CD8-positive, alpha-beta memory T cell (primary cell): Measurements from ENCODE around the gene ACTMAP. TPM values are rescaled to one million over a fixed set of nuclear protein-coding genes. Genes with fewer than 3 reads are reported as not detected.
A peak's percentile ranks its signal among the peaks of the same experiment; 100 is the strongest.

Experiments used
- CTCF ChIA-PET: fragments of 350-600 bp; sonication (Branson Sonifier 250); formaldehyde crosslinking; loops from one replicate; lab custom pipeline; 2021; ENCODE audit warnings: antibody characterized with exemption; lab: Charles Lee
- POLR2A ChIA-PET: fragments of 350-600 bp; sonication (Branson Sonifier 250); formaldehyde crosslinking; loops from one replicate; lab custom pipeline; 2021; ENCODE audit warnings: antibody characterized with exemption; lab: Charles Lee
- DNase-seq, 5 donors: peaks; one replicate each; pipeline versions ENCODE4 v3.0.0 to v3.0.0-alpha.2; 2020 to 2022; ENCODE audit warnings: mixed read lengths in 1 of 5
- H3K27ac ChIP-seq: one replicate; pipeline ENCODE4 v1.7.0; 2013; ENCODE audit warnings: low read depth, mild to moderate bottlenecking, low read length, moderate library complexity
- H3K27me3 ChIP-seq: 2 replicates; pipeline ENCODE4 v1.7.0; 2013; ENCODE audit warnings: low read length, mild to moderate bottlenecking; ENCODE audit not compliant: insufficient read depth, poor library complexity, severe bottlenecking
- H3K36me3 ChIP-seq: 2 replicates; pipeline ENCODE4 v1.7.0; 2013; ENCODE audit warnings: mild to moderate bottlenecking, low read length, moderate library complexity; ENCODE audit not compliant: insufficient read depth
- H3K4me1 ChIP-seq: 2 replicates; pipeline ENCODE4 v1.7.0; 2013; ENCODE audit warnings: mild to moderate bottlenecking, low read length, moderate library complexity; ENCODE audit not compliant: insufficient read depth
- H3K4me3 ChIP-seq: 2 replicates; pipeline ENCODE4 v1.7.0; 2013; ENCODE audit warnings: mild to moderate bottlenecking, low read length
- H3K9me3 ChIP-seq: 2 replicates; pipeline ENCODE4 v1.7.0; 2013; ENCODE audit warnings: mild to moderate bottlenecking, low read length
- H3K27ac Mint-ChIP-seq, 8 donors: one replicate each; pipeline ENCODE4 v1.8.0; 2020 to 2021; ENCODE audit warnings: mixed read lengths in 8 of 8, mild to moderate bottlenecking in 6 of 8, inconsistent platforms in 3 of 8, moderate library complexity in 3 of 8
- H3K27me3 Mint-ChIP-seq, 2 donors: one replicate each; pipeline ENCODE4 v1.8.0; 2020 to 2021; ENCODE audit warnings: mixed read lengths in 2 of 2, mild to moderate bottlenecking in 1 of 2, moderate library complexity in 1 of 2
- H3K36me3 Mint-ChIP-seq, 3 donors: one replicate each; pipeline ENCODE4 v1.8.0; 2020 to 2021; ENCODE audit warnings: mixed read lengths in 3 of 3, inconsistent platforms in 1 of 3, mild to moderate bottlenecking in 1 of 3
- H3K4me1 Mint-ChIP-seq, 3 donors: one replicate each; pipeline ENCODE4 v1.8.0; 2020 to 2021; ENCODE audit warnings: mixed read lengths in 3 of 3, inconsistent platforms in 1 of 3, mild to moderate bottlenecking in 1 of 3
- H3K4me3 Mint-ChIP-seq, 7 donors: one replicate each; pipeline ENCODE4 v1.8.0; 2020 to 2021; ENCODE audit warnings: mixed read lengths in 7 of 7, mild to moderate bottlenecking in 6 of 7, moderate library complexity in 4 of 7, inconsistent platforms in 2 of 7
- H3K9me3 Mint-ChIP-seq, 5 donors: one replicate each; pipeline ENCODE4 v1.8.0; 2020 to 2022; ENCODE audit warnings: mixed read lengths in 5 of 5, mild to moderate bottlenecking in 3 of 5, moderate library complexity in 2 of 5, inconsistent platforms in 1 of 5
- polyA plus RNA-seq: library from polyadenylated mRNA; unstranded; fragments of 300-500 nt; fragmentation: Illumina TruSeq; gene quantifications from one replicate; pipeline ENCODE4 v1.2.3, GENCODE V29; 2021
- total RNA-seq, 2 experiments: library from RNA; stranded (reverse); gene quantifications; one replicate each; pipeline ENCODE4 v1.2.3, GENCODE V29; 2021

ACTMAP gene
- total and polyA plus RNA-seq, 3 experiments from 2014 or later = 2.9 to 10.6 (median 10.3) TPM

- ChIA-PET CTCF (no interaction called here), POLR2A (interaction anchor here (0.6 kb wide), 1 partner anchor 9 kb away, joined by 3 read pairs; no protein-coding TSS in a partner anchor)
- Mint-ChIP-seq H3K4me1 (peaks cover 35 to 46% (median 36%) of the 10 kb centered on the region in 3 donors), H3K36me3 (peaks cover 0 to 49% (median 5%) of the 10 kb centered on the region in 3 donors), H3K27ac (peak overlapping the region in 7 of 8 donors; percentile 5 to 78 (median 68)), H3K27me3 (peaks cover 0 to 1% of the 10 kb centered on the region in 2 donors), H3K4me3 (peak overlapping the region in 3 of 7 donors; percentile 28 to 58 (median 45)), H3K9me3 (no peaks in the 10 kb centered on the region)
- no peak for DNase-seq
- Histone ChIP-seq H3K36me3 (peaks cover 2% of the 10 kb centered on the region), H3K9me3 (no peaks in the 10 kb centered on the region), H3K4me1 (peaks cover 31% of the 10 kb centered on the region), H3K27me3 (no peaks in the 10 kb centered on the region), H3K27ac (no peak overlapping the region), H3K4me3 (no peak overlapping the region)
These were observed 30.3 kb upstream of the ACTMAP start for GRCh38 chr19:40780582-40780981.

GRCh38 chr19:40778706-40779284 lies 28.5 kb upstream of the ACTMAP start:
- POLR2A ChIA-PET = interaction anchor here (0.6 to 4.1 kb wide), 13 partner anchors 8 to 431 kb away, joined by 3 to 110 read pairs (median 5); partner anchors contain the start of genes ACTMAP, C19orf47, COQ8B and EGLN2
- no peaks in the 10 kb centered on the region for H3K9me3 Mint-ChIP-seq
- no peaks in the 10 kb centered on the region for H3K36me3 ChIP-seq
- H3K4me3 Mint-ChIP-seq = peak overlapping the region; percentile 88 to 98 (median 92)
- peak overlapping the region; percentile 98 for H3K4me3 ChIP-seq
- H3K27me3 ChIP-seq = no peaks in the 10 kb centered on the region
- H3K4me1 ChIP-seq = peaks cover 31% of the 10 kb centered on the region
- CTCF ChIA-PET = interaction anchor here (0.9 to 3.9 kb wide), 14 partner anchors 9 to 175 kb away, joined by 4 to 38 read pairs (median 8); partner anchors contain the start of genes ACTMAP, EGLN2 and SNRPA
- H3K27me3 Mint-ChIP-seq = peaks cover 0 to 1% of the 10 kb centered on the region in 2 donors
- no peak for DNase-seq
- peaks cover 35 to 46% (median 36%) of the 10 kb centered on the region in 3 donors for H3K4me1 Mint-ChIP-seq
- no peaks in the 10 kb centered on the region for H3K9me3 ChIP-seq
- peak overlapping the region; percentile 95 to 99 (median 98) for H3K27ac Mint-ChIP-seq
- peaks cover 0 to 40% (median 5%) of the 10 kb centered on the region in 3 donors for H3K36me3 Mint-ChIP-seq
- peak overlapping the region; percentile 95 for H3K27ac ChIP-seq

- CTCF ChIA-PET = interaction anchor here (0.9 to 3.9 kb wide), 15 partner anchors 10 to 174 kb away, joined by 4 to 38 read pairs (median 7); partner anchors contain the start of genes ACTMAP, EGLN2 and SNRPA
- Histone ChIP-seq H3K9me3 (no peaks in the 10 kb centered on the region), H3K27ac (peak within 1 kb of the TSS; percentile 95), H3K36me3 (no peaks in the 10 kb centered on the region), H3K27me3 (no peaks in the 10 kb centered on the region), H3K4me3 (peak within 1 kb of the TSS; percentile 98), H3K4me1 (peaks cover 31% of the 10 kb centered on the region)
- Mint-ChIP-seq H3K36me3 (peaks cover 0 to 36% (median 5%) of the 10 kb centered on the region in 3 donors), H3K4me1 (peaks cover 33 to 46% (median 36%) of the 10 kb centered on the region in 3 donors), H3K9me3 (no peaks in the 10 kb centered on the region), H3K4me3 (peak within 1 kb of the TSS; percentile 88 to 98 (median 92)), H3K27ac (peak within 1 kb of the TSS; percentile 95 to 99 (median 98)), H3K27me3 (peaks cover 0 to 1% of the 10 kb centered on the region in 2 donors)
- DNase-seq = peak; percentile 100
- POLR2A ChIA-PET = interaction anchor here (0.5 to 4.1 kb wide), 19 partner anchors 8 to 486 kb away, joined by 3 to 110 read pairs (median 5); partner anchors contain the start of genes ACTMAP, C19orf47, COQ8B and EGLN2
These were observed 27.8 kb upstream of the ACTMAP start, which contains the start of gene RAB4B for GRCh38 chr19:40777937-40778705. Gene RAB4B, plus strand, starts transcription at chr19:40778247. Its CDS starts 129 bp downstream, at chr19:40778376.

- Histone ChIP-seq H3K9me3 (no peaks in the 10 kb centered on the region), H3K27me3 (no peaks in the 10 kb centered on the region), H3K4me1 (peaks cover 31% of the 10 kb centered on the region), H3K4me3 (peak overlapping the region; percentile 98), H3K36me3 (no peaks in the 10 kb centered on the region), H3K27ac (peak overlapping the region; percentile 95)
- H3K9me3 Mint-ChIP-seq = no peaks in the 10 kb centered on the region
- H3K36me3 Mint-ChIP-seq = peaks cover 0 to 32% (median 5%) of the 10 kb centered on the region in 3 donors
- CTCF ChIA-PET = interaction anchor here (0.9 to 3.9 kb wide), 12 partner anchors 10 to 168 kb away, joined by 4 to 38 read pairs (median 9); partner anchors contain the start of genes ACTMAP, EGLN2 and SNRPA
- peaks cover 0 to 1% of the 10 kb centered on the region in 2 donors for H3K27me3 Mint-ChIP-seq
- H3K4me3 Mint-ChIP-seq = peak overlapping the region; percentile 88 to 98 (median 92)
- peaks cover 33 to 46% (median 36%) of the 10 kb centered on the region in 3 donors for H3K4me1 Mint-ChIP-seq
- DNase-seq = no peak
- peak overlapping the region; percentile 95 to 99 (median 98) for H3K27ac Mint-ChIP-seq
- POLR2A ChIA-PET = interaction anchor here (0.5 to 4.1 kb wide), 18 partner anchors 9 to 486 kb away, joined by 3 to 110 read pairs (median 4); partner anchors contain the start of genes ACTMAP, C19orf47, COQ8B and EGLN2
These were observed 27.3 kb upstream of the ACTMAP start for GRCh38 chr19:40777645-40777936.

- POLR2A ChIA-PET = interaction anchor here (0.6 to 4.1 kb wide), 14 partner anchors 9 to 487 kb away, joined by 3 to 110 read pairs (median 7); partner anchors contain the start of genes ACTMAP, COQ8B, EGLN2 and HNRNPUL1
- Histone ChIP-seq H3K36me3 (no peaks in the 10 kb centered on the region), H3K4me1 (peaks cover 31% of the 10 kb centered on the region), H3K27me3 (no peaks in the 10 kb centered on the region), H3K27ac (peak overlapping the region; percentile 95), H3K4me3 (peak overlapping the region; percentile 98), H3K9me3 (no peaks in the 10 kb centered on the region)
- no peaks in the 10 kb centered on the region for H3K9me3 Mint-ChIP-seq
- peak overlapping the region; percentile 95 to 99 (median 98) for H3K27ac Mint-ChIP-seq
- H3K4me1 Mint-ChIP-seq = peaks cover 31 to 45% (median 34%) of the 10 kb centered on the region in 3 donors
- H3K27me3 Mint-ChIP-seq = peaks cover 0 to 1% of the 10 kb centered on the region in 2 donors
- H3K36me3 Mint-ChIP-seq = peaks cover 0 to 28% (median 5%) of the 10 kb centered on the region in 3 donors
- CTCF ChIA-PET = interaction anchor here (1.0 to 3.9 kb wide), 10 partner anchors 11 to 42 kb away, joined by 4 to 38 read pairs (median 12); partner anchors contain the start of genes ACTMAP, EGLN2 and SNRPA
- peak; percentile 78 to 94 (median 87) for DNase-seq
- peak overlapping the region; percentile 88 to 98 (median 92) for H3K4me3 Mint-ChIP-seq
These were observed 26.8 kb upstream of the ACTMAP start for GRCh38 chr19:40776932-40777644.

- H3K4me1 ChIP-seq = peaks cover 31% of the 10 kb centered on the region
- Mint-ChIP-seq H3K27me3 (peaks cover 0 to 1% of the 10 kb centered on the region in 2 donors), H3K9me3 (no peaks in the 10 kb centered on the region), H3K4me3 (peak overlapping the region in 4 of 7 donors; percentile 30 to 92 (median 68)), H3K27ac (peak overlapping the region in 5 of 8 donors; percentile 52 to 99 (median 98)), H3K4me1 (peaks cover 31 to 42% (median 31%) of the 10 kb centered on the region in 3 donors), H3K36me3 (peaks cover 0 to 27% (median 5%) of the 10 kb centered on the region in 3 donors)
- no peaks in the 10 kb centered on the region for H3K27me3 ChIP-seq
- POLR2A ChIA-PET = interaction anchor here (2.9 to 4.1 kb wide), 2 partner anchors 23 kb away, joined by 72 to 110 read pairs; partner anchors contain the start of genes ACTMAP, EGLN2 and SNRPA
- DNase-seq = no peak
- peak overlapping the region; percentile 95 for H3K27ac ChIP-seq
- no peaks in the 10 kb centered on the region for H3K9me3 ChIP-seq
- H3K4me3 ChIP-seq = no peak overlapping the region
- CTCF ChIA-PET = interaction anchor here (3.1 to 3.9 kb wide), 3 partner anchors 23 to 43 kb away, joined by 18 to 38 read pairs (median 28); no protein-coding TSS in a partner anchor
- H3K36me3 ChIP-seq = no peaks in the 10 kb centered on the region
These were observed 26.1 kb upstream of the ACTMAP start for GRCh38 chr19:40776364-40776763.
